PC-9 (cell line): ENCODE results near the gene PLD5. TPM values are rescaled to one million over a fixed set of nuclear protein-coding genes. Genes with fewer than 3 reads are reported as not detected.

ENCODE experiments used
- BruUV-seq: library from RNA; stranded (reverse); fragments of 400-500 nt; replicated peaks from 2 replicates; lab custom pipeline; 2021; lab: Mats Ljungman, UMichigan
- CTCF ChIA-PET: fragments of 300-600 bp; sonication (Branson Sonifier 250); formaldehyde crosslinking; loops from one replicate; lab custom pipeline; 2022; ENCODE audit warnings: antibody characterized with exemption; lab: Charles Lee
- POLR2A ChIA-PET: fragments of 300-600 bp; sonication (Branson Sonifier 250); formaldehyde crosslinking; loops from one replicate; lab custom pipeline; 2022; ENCODE audit warnings: antibody characterized with exemption; ENCODE audit not compliant: unreplicated experiment; lab: Charles Lee
- DNase-seq, 2 experiments: peaks; one replicate each; pipeline versions ENCODE4 v3.0.0 to v3.0.0-alpha.2; 2015 to 2022; ENCODE audit warnings: mixed read lengths in 1 of 2
- H2AFZ ChIP-seq: fragments of 200-600 bp; sonication (generic); 2 replicates; pipeline ENCODE4 v1.8.1; 2017; ENCODE audit warnings: antibody characterized with exemption
- H3F3A ChIP-seq: fragments of 200-600 bp; sonication (generic); 2 replicates; pipeline ENCODE4 v1.8.1; 2017; ENCODE audit warnings: antibody characterized with exemption, mild to moderate bottlenecking, low read depth; ENCODE audit not compliant: insufficient read depth
- H3K27ac ChIP-seq: fragments of 200-600 bp; sonication (generic); 2 replicates; pipeline ENCODE4 v1.6.1; 2016; ENCODE audit warnings: mixed run types
- H3K27me3 ChIP-seq: fragments of 200-600 bp; sonication (generic); 2 replicates; pipeline ENCODE4 v1.6.1; 2016; ENCODE audit warnings: low read depth, mixed run types; ENCODE audit not compliant: insufficient read depth
- H3K36me3 ChIP-seq: fragments of 200-600 bp; sonication (generic); 2 replicates; pipeline ENCODE4 v1.6.1; 2016; ENCODE audit warnings: low read depth, mixed run types
- H3K4me1 ChIP-seq: fragments of 200-600 bp; sonication (generic); replicated peaks from 2 replicates; pipeline ENCODE4 v1.6.1; 2016; ENCODE audit warnings: mixed run types; ENCODE audit not compliant: insufficient read depth
- H3K4me2 ChIP-seq: fragments of 200-600 bp; sonication (generic); 2 replicates; pipeline ENCODE4 v1.6.1; 2017; ENCODE audit warnings: mixed run types
- H3K4me3 ChIP-seq: fragments of 200-600 bp; sonication (generic); 2 replicates; pipeline ENCODE4 v1.6.1; 2016; ENCODE audit warnings: mixed run types
- H3K79me2 ChIP-seq: fragments of 200-600 bp; sonication (generic); 2 replicates; pipeline ENCODE4 v1.6.1; 2017; ENCODE audit warnings: low read depth, mixed run types
- H3K9me2 ChIP-seq: fragments of 200-600 bp; sonication (generic); 2 replicates; pipeline ENCODE4 v1.8.1; 2017; ENCODE audit warnings: mild to moderate bottlenecking; ENCODE audit not compliant: insufficient read depth
- H3K9me3 ChIP-seq: fragments of 200-600 bp; sonication (generic); 2 replicates; pipeline ENCODE4 v1.8.1; 2016; ENCODE audit warnings: low read depth; ENCODE audit not compliant: insufficient read depth
- H4K20me1 ChIP-seq: fragments of 200-600 bp; sonication (generic); 2 replicates; pipeline ENCODE4 v1.8.1; 2017; ENCODE audit not compliant: insufficient read depth
- EZH2 ChIP-seq: fragments of 200-600 bp; sonication (generic); IDR thresholded peaks from 2 replicates; pipeline ENCODE4 v1.8.0; 2017; ENCODE audit warnings: antibody characterized with exemption, low read depth
- intact Hi-C: fragments of 100-400 bp; cut with micrococcal nuclease; formaldehyde crosslinking; loops from one replicate; pipeline ENCODE4 v1.10.0; 2022; ENCODE audit not compliant: unreplicated experiment
- total RNA-seq: library from RNA; stranded (reverse); gene quantifications from 2 replicates; pipeline ENCODE4 v1.2.3, GENCODE V29; 2021
- TF ChIP-seq, protein P1 (sequence below): fragments of 200-600 bp; sonication (generic); conservative IDR thresholded peaks from 2 replicates; pipeline ENCODE4 v1.6.1; 2017; ENCODE audit warnings: mixed run types, antibody characterized with exemption, mild to moderate bottlenecking, moderate library complexity

PLD5 gene
- total RNA-seq, 1 experiment from 2014 or later, result not detected

- POLR2A ChIA-PET, result interaction anchor here (0.6 kb wide), 1 partner anchor 56 kb away, joined by 8 read pairs; no protein-coding TSS in a partner anchor
- Histone ChIP-seq H3K27ac (no peak overlapping the region), H3K4me2 (no peak overlapping the region), H4K20me1 (no peaks in the 10 kb centered on the region), H3K79me2 (no peaks in the 10 kb centered on the region), H3F3A (no peaks in the 10 kb centered on the region), H3K9me3 (no peaks in the 10 kb centered on the region), H3K27me3 (peaks cover 43% of the 10 kb centered on the region), H3K9me2 (no peaks in the 10 kb centered on the region), H3K36me3 (no peaks in the 10 kb centered on the region), H3K4me3 (no peak overlapping the region), H2AFZ (no peak overlapping the region), H3K4me1 (no peaks in the 10 kb centered on the region)
- DNase-seq, result no peak
- BruUV-seq, result no TSS peak
- CTCF ChIA-PET, result no interaction called here
- TF ChIP-seq EZH2, result no peak
- TF ChIP-seq, protein P1, sequence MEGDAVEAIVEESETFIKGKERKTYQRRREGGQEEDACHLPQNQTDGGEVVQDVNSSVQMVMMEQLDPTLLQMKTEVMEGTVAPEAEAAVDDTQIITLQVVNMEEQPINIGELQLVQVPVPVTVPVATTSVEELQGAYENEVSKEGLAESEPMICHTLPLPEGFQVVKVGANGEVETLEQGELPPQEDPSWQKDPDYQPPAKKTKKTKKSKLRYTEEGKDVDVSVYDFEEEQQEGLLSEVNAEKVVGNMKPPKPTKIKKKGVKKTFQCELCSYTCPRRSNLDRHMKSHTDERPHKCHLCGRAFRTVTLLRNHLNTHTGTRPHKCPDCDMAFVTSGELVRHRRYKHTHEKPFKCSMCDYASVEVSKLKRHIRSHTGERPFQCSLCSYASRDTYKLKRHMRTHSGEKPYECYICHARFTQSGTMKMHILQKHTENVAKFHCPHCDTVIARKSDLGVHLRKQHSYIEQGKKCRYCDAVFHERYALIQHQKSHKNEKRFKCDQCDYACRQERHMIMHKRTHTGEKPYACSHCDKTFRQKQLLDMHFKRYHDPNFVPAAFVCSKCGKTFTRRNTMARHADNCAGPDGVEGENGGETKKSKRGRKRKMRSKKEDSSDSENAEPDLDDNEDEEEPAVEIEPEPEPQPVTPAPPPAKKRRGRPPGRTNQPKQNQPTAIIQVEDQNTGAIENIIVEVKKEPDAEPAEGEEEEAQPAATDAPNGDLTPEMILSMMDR, result no peak
- intact Hi-C loops, result no loop called here
Observed at GRCh38 chr1:242057745-242058115, 466.8 kb downstream of the PLD5 start.

- TF ChIP-seq EZH2, result no peak
- TF ChIP-seq, protein P1, result no peak
- Histone ChIP-seq H3K4me1 (no peaks in the 10 kb centered on the region), H3K36me3 (no peaks in the 10 kb centered on the region), H3K27me3 (peaks cover 39% of the 10 kb centered on the region), H3F3A (no peaks in the 10 kb centered on the region), H2AFZ (no peak overlapping the region), H3K27ac (no peak overlapping the region), H3K9me2 (no peaks in the 10 kb centered on the region), H3K4me2 (no peak overlapping the region), H3K79me2 (no peaks in the 10 kb centered on the region), H3K4me3 (no peak overlapping the region), H4K20me1 (no peaks in the 10 kb centered on the region), H3K9me3 (no peaks in the 10 kb centered on the region)
- ChIA-PET POLR2A (no interaction called here), CTCF (no interaction called here)
- intact Hi-C loops, result no loop called here
- BruUV-seq, result no TSS peak
- DNase-seq, result no peak
Observed at GRCh38 chr1:242056988-242057744, 467.3 kb downstream of the PLD5 start.

DNA sequence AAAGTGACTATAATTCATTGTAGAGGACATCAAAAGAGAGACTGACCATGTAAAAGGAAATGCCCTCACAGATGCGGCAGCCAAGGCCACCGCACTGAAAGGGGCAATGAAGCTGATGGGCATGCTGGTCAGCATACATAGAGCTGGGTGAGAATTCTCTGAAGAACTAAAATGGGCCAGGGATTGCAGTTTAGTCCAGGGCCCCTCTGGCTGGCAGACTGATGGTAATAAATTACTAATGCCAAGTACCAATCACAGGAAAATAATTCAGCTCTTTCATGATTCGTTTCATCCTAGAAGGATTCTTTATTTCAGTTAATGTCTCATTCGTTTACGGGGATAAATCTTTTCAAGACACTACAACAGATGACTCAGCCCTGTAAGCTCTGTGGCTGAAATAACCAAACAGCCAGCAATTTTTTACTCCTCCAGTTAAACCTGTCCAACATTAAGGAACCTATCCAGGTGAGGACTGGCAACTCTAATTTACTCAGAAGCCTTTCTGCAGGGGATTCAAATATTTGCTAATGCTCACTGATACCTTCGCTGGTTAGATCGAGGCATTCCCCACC lies 468.7 kb downstream of the PLD5 start:
- no peak overlapping the region for H3K27ac ChIP-seq
- ChIA-PET CTCF (no interaction called here), POLR2A (no interaction called here)
- intact Hi-C loops, result no loop called here
- no peaks in the 10 kb centered on the region for H3K4me1 ChIP-seq
- H3K9me2 ChIP-seq, result no peaks in the 10 kb centered on the region
- DNase-seq, result no peak
- H3K9me3 ChIP-seq, result no peaks in the 10 kb centered on the region
- no peak for TF ChIP-seq EZH2
- TF ChIP-seq, protein P1, result no peak
- peaks cover 27% of the 10 kb centered on the region for H3K27me3 ChIP-seq
- no peaks in the 10 kb centered on the region for H3K79me2 ChIP-seq
- H3K36me3 ChIP-seq, result no peaks in the 10 kb centered on the region
- H4K20me1 ChIP-seq, result no peaks in the 10 kb centered on the region
- no peak overlapping the region for H3K4me2 ChIP-seq
- no peak overlapping the region for H2AFZ ChIP-seq
- H3K4me3 ChIP-seq, result no peak overlapping the region
- no peaks in the 10 kb centered on the region for H3F3A ChIP-seq
- no TSS peak for BruUV-seq
